ENCODE measurements around the gene ARHGAP15.

Gene ARHGAP15

DNA sequence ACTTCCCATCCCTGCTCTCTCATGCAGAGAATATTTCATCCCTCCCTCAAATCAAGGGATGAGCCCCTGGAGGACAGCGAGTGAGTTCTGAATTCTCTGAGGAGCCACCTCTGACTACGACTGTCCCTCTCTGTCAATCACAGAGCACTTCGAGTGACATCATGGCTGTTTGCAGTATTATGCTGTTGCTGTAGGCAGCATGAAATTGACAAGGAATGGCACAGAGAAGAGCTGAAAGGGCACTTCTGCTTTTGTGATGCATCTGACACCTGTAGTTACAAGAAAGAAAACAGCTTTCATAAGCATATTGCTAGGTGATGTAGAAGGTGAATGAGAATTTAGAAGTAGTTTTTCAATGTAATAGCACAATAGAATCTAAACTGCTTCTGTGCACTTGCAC, 166.9 kb downstream of the ARHGAP15 start:
- Histone ChIP-seq H3K9me3 (ENCODE audit: insufficient read depth, low read depth, low read length) (no peaks in the 10 kb centered on the region), H2AK5ac (ENCODE audit: low read length) (no peak overlapping the region), H2BK5ac (ENCODE audit: low read depth, low read length, poor library complexity) (no peak overlapping the region), H3K9ac (ENCODE audit: low read length) (no peak overlapping the region), H3K4me1 (ENCODE audit: control insufficient read depth in 1 of 2, insufficient read depth in 2 of 2, low read length in 2 of 2) (no peaks in the 10 kb centered on the region), H3K4me2 (ENCODE audit: low read length) (no peak overlapping the region), H3K27ac (ENCODE audit: low read depth, low read length) (no peak overlapping the region), H3K36me3 (ENCODE audit: control insufficient read depth in 1 of 2, insufficient read depth in 2 of 2, low read length in 2 of 2) (no peaks in the 10 kb centered on the region), H2BK120ac (ENCODE audit: insufficient read depth, low read length, poor library complexity) (no peak overlapping the region), H3K18ac (ENCODE audit: low read length) (no peak overlapping the region), H3K27me3 (ENCODE audit: insufficient read depth, low read length) (no peaks in the 10 kb centered on the region), H3K4me3 (ENCODE audit: low read depth, low read length) (no peak overlapping the region), H3K79me2 (ENCODE audit: control insufficient read depth, insufficient read depth, low read length, poor library complexity) (no peaks in the 10 kb centered on the region), H3K14ac (ENCODE audit: low read length) (no peak overlapping the region), H2BK12ac (ENCODE audit: low read length) (no peak overlapping the region), H2AFZ (ENCODE audit: insufficient read depth, low read length, poor library complexity) (no peak overlapping the region), H3K23ac (ENCODE audit: low read length) (no peak overlapping the region), H4K8ac (ENCODE audit: low read depth, low read length) (no peak overlapping the region), H3K4ac (ENCODE audit: low read depth, low read length) (no peak overlapping the region), H3K79me1 (ENCODE audit: low read length) (no peaks in the 10 kb centered on the region), H4K91ac (ENCODE audit: low read depth, low read length) (no peak overlapping the region), H4K12ac (ENCODE audit: low read depth, low read length) (no peak overlapping the region)
- WGBS (ENCODE audit: extremely low coverage, insufficient coverage, insufficient read length) = no CpG with 5 or more reads among the region's 3 CpGs
- DNase-seq = no peak

DNA sequence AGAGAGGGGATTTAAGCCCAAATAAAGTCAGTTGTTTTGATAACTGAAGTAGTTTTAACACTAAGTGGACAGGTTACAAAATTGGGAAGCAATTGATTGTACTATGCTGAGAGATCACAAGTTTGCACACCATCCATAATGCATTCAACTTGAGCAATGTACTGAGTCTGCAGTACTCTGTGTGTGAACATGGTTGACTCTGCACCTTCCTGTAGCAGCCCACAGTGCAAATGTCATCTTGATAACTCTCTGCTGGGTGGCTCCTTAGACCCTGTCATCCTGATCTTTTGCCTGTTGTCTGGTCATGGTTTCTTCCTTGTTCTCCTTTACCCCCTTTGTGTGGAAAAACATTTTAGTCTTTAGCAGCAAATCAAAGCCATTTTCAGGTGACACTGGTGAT, 168.0 kb downstream of the ARHGAP15 start:
- no peak overlapping the region for H4K8ac ChIP-seq (ENCODE audit: low read depth, low read length)
- H3K79me1 ChIP-seq (ENCODE audit: low read length) = no peaks in the 10 kb centered on the region
- H3K79me2 ChIP-seq (ENCODE audit: control insufficient read depth, insufficient read depth, low read length, poor library complexity) = no peaks in the 10 kb centered on the region
- H3K18ac ChIP-seq (ENCODE audit: low read length) = no peak overlapping the region
- DNase-seq = no peak
- H3K4me2 ChIP-seq (ENCODE audit: low read length) = no peak overlapping the region
- no peak overlapping the region for H3K4me3 ChIP-seq (ENCODE audit: low read depth, low read length)
- no peak overlapping the region for H2AK5ac ChIP-seq (ENCODE audit: low read length)
- H3K14ac ChIP-seq (ENCODE audit: low read length) = no peak overlapping the region
- no peak overlapping the region for H3K9ac ChIP-seq (ENCODE audit: low read length)
- no peak overlapping the region for H2AFZ ChIP-seq (ENCODE audit: insufficient read depth, low read length, poor library complexity)
- no peak overlapping the region for H2BK5ac ChIP-seq (ENCODE audit: low read depth, low read length, poor library complexity)
- H3K36me3 ChIP-seq (ENCODE audit: control insufficient read depth in 1 of 2, insufficient read depth in 2 of 2, low read length in 2 of 2) = no peaks in the 10 kb centered on the region
- H3K27ac ChIP-seq (ENCODE audit: low read depth, low read length) = no peak overlapping the region
- no peak overlapping the region for H2BK12ac ChIP-seq (ENCODE audit: low read length)
- no peak overlapping the region for H4K12ac ChIP-seq (ENCODE audit: low read depth, low read length)
- H2BK120ac ChIP-seq (ENCODE audit: insufficient read depth, low read length, poor library complexity) = no peak overlapping the region
- no peaks in the 10 kb centered on the region for H3K9me3 ChIP-seq (ENCODE audit: insufficient read depth, low read depth, low read length)
- H3K23ac ChIP-seq (ENCODE audit: low read length) = no peak overlapping the region
- H4K91ac ChIP-seq (ENCODE audit: low read depth, low read length) = no peak overlapping the region
- H3K4ac ChIP-seq (ENCODE audit: low read depth, low read length) = no peak overlapping the region
- no peaks in the 10 kb centered on the region for H3K27me3 ChIP-seq (ENCODE audit: insufficient read depth, low read length)
- no peaks in the 10 kb centered on the region for H3K4me1 ChIP-seq (ENCODE audit: control insufficient read depth in 1 of 2, insufficient read depth in 2 of 2, low read length in 2 of 2)

DNA sequence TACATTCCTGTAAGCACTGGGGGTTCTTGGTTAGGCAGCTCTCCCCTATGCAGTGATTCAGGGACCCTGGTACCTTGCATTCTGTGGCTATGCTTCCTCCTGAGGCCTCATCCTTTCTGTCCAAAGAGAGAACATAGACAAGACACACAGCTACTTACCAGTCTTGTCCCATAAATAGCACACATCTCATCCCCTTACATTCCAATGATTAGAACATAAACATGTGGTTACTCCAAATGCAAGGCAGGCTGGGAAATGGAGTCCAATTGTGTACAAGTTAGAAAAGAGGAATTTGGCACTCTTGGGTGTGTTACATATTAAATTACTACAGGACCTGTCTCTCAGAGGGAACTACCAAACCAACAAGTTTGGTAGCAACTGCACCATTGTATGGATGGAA, 171.3 kb downstream of the ARHGAP15 start:
- Histone ChIP-seq H3K9ac (ENCODE audit: low read length) (no peak overlapping the region), H3K79me2 (ENCODE audit: control insufficient read depth, insufficient read depth, low read length, poor library complexity) (no peaks in the 10 kb centered on the region), H3K18ac (ENCODE audit: low read length) (no peak overlapping the region), H2AFZ (ENCODE audit: insufficient read depth, low read length, poor library complexity) (no peak overlapping the region), H4K91ac (ENCODE audit: low read depth, low read length) (no peak overlapping the region), H2BK120ac (ENCODE audit: insufficient read depth, low read length, poor library complexity) (no peak overlapping the region), H3K4me3 (ENCODE audit: low read depth, low read length) (no peak overlapping the region), H2AK5ac (ENCODE audit: low read length) (no peak overlapping the region), H3K27ac (ENCODE audit: low read depth, low read length) (no peak overlapping the region), H4K12ac (ENCODE audit: low read depth, low read length) (no peak overlapping the region), H3K4ac (ENCODE audit: low read depth, low read length) (no peak overlapping the region), H3K23ac (ENCODE audit: low read length) (no peak overlapping the region), H3K14ac (ENCODE audit: low read length) (no peak overlapping the region), H2BK12ac (ENCODE audit: low read length) (no peak overlapping the region), H3K79me1 (ENCODE audit: low read length) (no peaks in the 10 kb centered on the region), H3K4me1 (ENCODE audit: control insufficient read depth in 1 of 2, insufficient read depth in 2 of 2, low read length in 2 of 2) (no peaks in the 10 kb centered on the region), H3K4me2 (ENCODE audit: low read length) (no peak overlapping the region), H3K27me3 (ENCODE audit: insufficient read depth, low read length) (no peaks in the 10 kb centered on the region), H4K8ac (ENCODE audit: low read depth, low read length) (no peak overlapping the region), H3K36me3 (ENCODE audit: control insufficient read depth in 1 of 2, insufficient read depth in 2 of 2, low read length in 2 of 2) (no peaks in the 10 kb centered on the region), H3K9me3 (ENCODE audit: insufficient read depth, low read depth, low read length) (no peaks in the 10 kb centered on the region), H2BK5ac (ENCODE audit: low read depth, low read length, poor library complexity) (no peak overlapping the region)
- DNase-seq = no peak

DNA sequence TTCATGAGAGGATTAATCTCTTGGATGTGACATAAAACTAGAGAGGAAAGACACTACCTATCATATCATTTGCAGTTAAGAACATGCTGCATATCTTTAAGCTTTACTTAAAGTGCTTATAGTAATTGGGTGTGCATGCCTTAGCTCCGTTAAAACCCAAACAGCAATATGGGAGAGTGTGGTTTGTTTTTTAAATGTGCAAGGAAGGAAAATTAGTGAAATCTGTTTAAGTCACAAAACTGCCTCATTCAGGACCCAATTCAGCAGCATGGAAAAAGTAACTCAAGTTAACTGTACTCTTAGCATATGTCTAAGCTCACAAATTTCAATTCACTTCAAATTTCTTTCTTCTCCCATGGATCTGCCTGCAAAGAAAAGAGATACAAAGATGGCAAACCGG, 182.2 kb downstream of the ARHGAP15 start:
- Histone ChIP-seq H2AFZ (ENCODE audit: insufficient read depth, low read length, poor library complexity) (no peak overlapping the region), H4K12ac (ENCODE audit: low read depth, low read length) (no peak overlapping the region), H3K27me3 (ENCODE audit: insufficient read depth, low read length) (no peaks in the 10 kb centered on the region), H3K36me3 (ENCODE audit: control insufficient read depth in 1 of 2, insufficient read depth in 2 of 2, low read length in 2 of 2) (no peaks in the 10 kb centered on the region), H3K79me1 (ENCODE audit: low read length) (no peaks in the 10 kb centered on the region), H3K79me2 (ENCODE audit: control insufficient read depth, insufficient read depth, low read length, poor library complexity) (no peaks in the 10 kb centered on the region), H3K4ac (ENCODE audit: low read depth, low read length) (no peak overlapping the region), H3K9ac (ENCODE audit: low read length) (no peak overlapping the region), H4K8ac (ENCODE audit: low read depth, low read length) (no peak overlapping the region), H2BK12ac (ENCODE audit: low read length) (no peak overlapping the region), H2BK5ac (ENCODE audit: low read depth, low read length, poor library complexity) (no peak overlapping the region), H3K4me2 (ENCODE audit: low read length) (no peak overlapping the region), H2BK120ac (ENCODE audit: insufficient read depth, low read length, poor library complexity) (no peak overlapping the region), H3K14ac (ENCODE audit: low read length) (no peak overlapping the region), H2AK5ac (ENCODE audit: low read length) (no peak overlapping the region), H3K9me3 (ENCODE audit: insufficient read depth, low read depth, low read length) (no peaks in the 10 kb centered on the region), H4K91ac (ENCODE audit: low read depth, low read length) (no peak overlapping the region), H3K27ac (ENCODE audit: low read depth, low read length) (no peak overlapping the region), H3K18ac (ENCODE audit: low read length) (no peak overlapping the region), H3K4me1 (ENCODE audit: control insufficient read depth in 1 of 2, insufficient read depth in 2 of 2, low read length in 2 of 2) (no peaks in the 10 kb centered on the region), H3K23ac (ENCODE audit: low read length) (no peak overlapping the region), H3K4me3 (ENCODE audit: low read depth, low read length) (no peak overlapping the region)
- no peak for DNase-seq
- WGBS (ENCODE audit: extremely low coverage, insufficient coverage, insufficient read length) = no CpG with 5 or more reads among the region's 2 CpGs

DNA sequence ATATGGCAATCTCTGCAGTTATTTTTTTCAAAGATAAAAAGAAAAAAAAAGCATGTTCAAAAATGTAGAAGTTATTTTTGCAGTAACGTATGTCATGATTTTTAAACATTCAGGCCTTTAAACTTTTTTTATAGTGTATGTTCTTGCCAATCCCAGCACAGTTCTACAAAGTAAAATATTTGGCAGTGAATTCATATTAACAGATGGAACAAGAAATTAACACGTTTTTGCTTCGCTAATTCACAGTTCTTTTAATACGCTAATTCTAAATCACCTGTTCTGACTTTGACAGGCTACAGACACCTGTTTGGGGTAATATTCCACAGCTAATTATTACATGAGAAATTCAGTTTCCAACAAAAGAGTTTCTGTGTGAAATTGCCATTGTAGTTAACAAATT, 183.2 kb downstream of the ARHGAP15 start:
- H2BK12ac ChIP-seq (ENCODE audit: low read length) = no peak overlapping the region
- H3K4me1 ChIP-seq (ENCODE audit: control insufficient read depth in 1 of 2, insufficient read depth in 2 of 2, low read length in 2 of 2) = no peaks in the 10 kb centered on the region
- no peak overlapping the region for H3K4ac ChIP-seq (ENCODE audit: low read depth, low read length)
- WGBS (ENCODE audit: extremely low coverage, insufficient coverage, insufficient read length) = no CpG with 5 or more reads among the region's 4 CpGs
- H2BK120ac ChIP-seq (ENCODE audit: insufficient read depth, low read length, poor library complexity) = no peak overlapping the region
- H3K27ac ChIP-seq (ENCODE audit: low read depth, low read length) = no peak overlapping the region
- no peak overlapping the region for H3K14ac ChIP-seq (ENCODE audit: low read length)
- H3K27me3 ChIP-seq (ENCODE audit: insufficient read depth, low read length) = no peaks in the 10 kb centered on the region
- H3K18ac ChIP-seq (ENCODE audit: low read length) = no peak overlapping the region
- no peak for DNase-seq
- H4K12ac ChIP-seq (ENCODE audit: low read depth, low read length) = no peak overlapping the region
- H3K9me3 ChIP-seq (ENCODE audit: insufficient read depth, low read depth, low read length) = no peaks in the 10 kb centered on the region
- H2BK5ac ChIP-seq (ENCODE audit: low read depth, low read length, poor library complexity) = no peak overlapping the region
- H3K4me2 ChIP-seq (ENCODE audit: low read length) = no peak overlapping the region
- no peak overlapping the region for H2AK5ac ChIP-seq (ENCODE audit: low read length)
- H3K4me3 ChIP-seq (ENCODE audit: low read depth, low read length) = no peak overlapping the region
- H3K79me1 ChIP-seq (ENCODE audit: low read length) = no peaks in the 10 kb centered on the region
- H3K79me2 ChIP-seq (ENCODE audit: control insufficient read depth, insufficient read depth, low read length, poor library complexity) = no peaks in the 10 kb centered on the region
- H4K91ac ChIP-seq (ENCODE audit: low read depth, low read length) = no peak overlapping the region
- no peak overlapping the region for H3K23ac ChIP-seq (ENCODE audit: low read length)
- H3K9ac ChIP-seq (ENCODE audit: low read length) = no peak overlapping the region
- H2AFZ ChIP-seq (ENCODE audit: insufficient read depth, low read length, poor library complexity) = no peak overlapping the region
- no peak overlapping the region for H4K8ac ChIP-seq (ENCODE audit: low read depth, low read length)
- H3K36me3 ChIP-seq (ENCODE audit: control insufficient read depth in 1 of 2, insufficient read depth in 2 of 2, low read length in 2 of 2) = no peaks in the 10 kb centered on the region

Measured in trophoblast cell (in vitro differentiated cells and primary cell).